SH-SY5Y (cell line): ENCODE data around the gene ID1.

Experiments used
- GATA2 ChIP-seq: IDR thresholded peaks from 2 replicates; pipeline ENCODE4 v1.6.1; 2011; ENCODE audit warnings: mild to moderate bottlenecking, low read depth, low read length
- GATA3 ChIP-seq: IDR thresholded peaks from 2 replicates; pipeline ENCODE4 v1.6.1; 2011; ENCODE audit warnings: low read depth, mild to moderate bottlenecking, low read length, moderate library complexity

DNA sequence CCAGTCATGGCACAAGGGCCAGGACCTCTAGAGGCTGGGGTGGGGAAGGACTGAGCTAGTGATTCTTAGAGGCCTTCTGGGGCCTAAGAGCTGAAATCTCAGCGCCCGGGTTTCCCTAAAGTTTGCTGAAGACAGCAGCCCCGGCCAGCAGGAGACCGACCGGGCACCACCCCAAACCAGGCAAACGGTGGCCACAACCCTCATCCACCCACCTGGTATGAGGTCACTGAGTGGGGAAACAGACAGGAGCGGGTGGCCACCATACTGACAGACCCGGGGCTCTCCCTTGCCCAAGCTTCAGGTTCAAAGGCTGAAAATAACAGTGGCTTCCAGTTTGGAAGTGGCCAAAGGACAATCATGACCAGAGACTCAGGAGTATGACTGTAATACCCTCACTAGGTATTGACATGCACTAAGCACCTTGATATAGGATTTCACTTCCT lies 35.0 kb upstream of the ID1 start:
- TF ChIP-seq GATA3 (no peak), GATA2 (no peak)
